ENCODE data around the gene RYR1. TPM values are rescaled to one million over a fixed set of nuclear protein-coding genes. Genes with fewer than 3 reads are reported as not detected.

The RYR1 gene
- total and polyA plus RNA-seq, 10 of the 15 experiments (the other 5 are each of a cell fraction or from before 2014, with no cell fraction given), result under 0.01 to 0.32 (median 0.07) TPM; not detected in 1

GRCh38 chr19:38577826-38578225 lies 144.3 kb downstream of the RYR1 start:
- no peak overlapping the region for H3K4me2 ChIP-seq (ENCODE audit: control insufficient read depth, insufficient read depth)
- ATAC-seq (no peak), DNase-seq (ENCODE audit: low read depth, low spot score) (no peak), FAIRE-seq (no peak)
- no peaks in the 10 kb centered on the region; a peak in 1 of 4 replicates for H3K27me3 ChIP-seq (replicated peaks in 1 of 2; ENCODE audit: control insufficient read depth in 2 of 2, insufficient read depth in 2 of 2, low read length in 1 of 2)
- in situ Hi-C loops (cut with MboI), result no loop called here
- no peak overlapping the region for H2AFZ ChIP-seq (ENCODE audit: control insufficient read depth, low read depth, low read length)
- H3K36me3 ChIP-seq (ENCODE audit: control insufficient read depth in 2 of 2, insufficient read depth in 2 of 2, low read length in 1 of 2), result no peaks in the 10 kb centered on the region
- no peak overlapping the region for H3K27ac ChIP-seq (ENCODE audit: control insufficient read depth, insufficient read depth)
- ChIA-PET CTCF (interaction anchor here (1.7 kb wide), 1 partner anchor 57 kb away, joined by 4 read pairs; no protein-coding TSS in a partner anchor), RAD21 (ENCODE audit: unreplicated experiment) (interaction anchor here (0.6 kb wide), 1 partner anchor 175 kb away, joined by 3 read pairs; the partner anchor contains the start of gene FAM98C), POLR2A (no interaction called here), SMC1A (ENCODE audit: uncharacterized antibody, unreplicated experiment) (interaction anchor here (1.6 kb wide), 1 partner anchor 8 kb away, joined by 3 read pairs; no protein-coding TSS in a partner anchor)
- H3K79me2 ChIP-seq (ENCODE audit: control insufficient read depth, insufficient read depth, low read length), result no peaks in the 10 kb centered on the region
- no peak overlapping the region for H3K4me3 ChIP-seq
- no TSS peak for BruUV-seq (replicated peaks)
- no peaks in the 10 kb centered on the region for H3K4me1 ChIP-seq (ENCODE audit: control insufficient read depth, insufficient read depth, low read length)
- intact Hi-C loops (cut with micrococcal nuclease; ENCODE audit: unreplicated experiment), result no loop called here
- 70% methylated on average over 11 of the region's 11 CpGs for WGBS (ENCODE audit: insufficient coverage, insufficient replicate concordance, low lambda C conversion rate, missing lambda C conversion rate)
- TF ChIP-seq, protein P1, sequence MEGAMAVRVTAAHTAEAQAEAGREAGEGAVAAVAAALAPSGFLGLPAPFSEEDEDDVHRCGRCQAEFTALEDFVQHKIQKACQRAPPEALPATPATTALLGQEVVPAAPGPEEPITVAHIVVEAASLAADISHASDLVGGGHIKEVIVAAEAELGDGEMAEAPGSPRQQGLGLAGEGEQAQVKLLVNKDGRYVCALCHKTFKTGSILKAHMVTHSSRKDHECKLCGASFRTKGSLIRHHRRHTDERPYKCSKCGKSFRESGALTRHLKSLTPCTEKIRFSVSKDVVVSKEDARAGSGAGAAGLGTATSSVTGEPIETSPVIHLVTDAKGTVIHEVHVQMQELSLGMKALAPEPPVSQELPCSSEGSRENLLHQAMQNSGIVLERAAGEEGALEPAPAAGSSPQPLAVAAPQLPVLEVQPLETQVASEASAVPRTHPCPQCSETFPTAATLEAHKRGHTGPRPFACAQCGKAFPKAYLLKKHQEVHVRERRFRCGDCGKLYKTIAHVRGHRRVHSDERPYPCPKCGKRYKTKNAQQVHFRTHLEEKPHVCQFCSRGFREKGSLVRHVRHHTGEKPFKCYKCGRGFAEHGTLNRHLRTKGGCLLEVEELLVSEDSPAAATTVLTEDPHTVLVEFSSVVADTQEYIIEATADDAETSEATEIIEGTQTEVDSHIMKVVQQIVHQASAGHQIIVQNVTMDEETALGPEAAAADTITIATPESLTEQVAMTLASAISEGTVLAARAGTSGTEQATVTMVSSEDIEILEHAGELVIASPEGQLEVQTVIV (IDR thresholded peaks at IDR 0.05; ENCODE audit: borderline replicate concordance, partially characterized antibody), result no peak
- TF ChIP-seq YBX1 (IDR thresholded peaks at IDR 0.05) (no peak), KAT2A (conservative IDR thresholded peaks at IDR 0.05; ENCODE audit: control insufficient read depth, low read depth, low read length) (no peak), NR2C2 (IDR thresholded peaks at IDR 0.05; ENCODE audit: borderline replicate concordance, control insufficient read depth, insufficient read length, low read depth) (no peak), ESRRA (IDR thresholded peaks at IDR 0.05; ENCODE audit: low read length) (no peak), GATAD2B (conservative IDR thresholded peaks at IDR 0.05; ENCODE audit: low read depth) (no peak), HDAC2 (IDR thresholded peaks at IDR 0.05) (no peak), ZNF24 (IDR thresholded peaks at IDR 0.05) (no peak), LARP7 (IDR thresholded peaks at IDR 0.05) (no peak), YY1 (IDR thresholded peaks at IDR 0.05; ENCODE audit: low read depth, low read length) (no peak), JUND (IDR thresholded peaks at IDR 0.05; ENCODE audit: low read depth, low read length) (no peak), BCL11A (IDR thresholded peaks at IDR 0.05; ENCODE audit: low read depth, low read length) (no peak), CBX3 (IDR thresholded peaks at IDR 0.05; ENCODE audit: borderline replicate concordance, low read depth) (no peak), SMAD1 (IDR thresholded peaks at IDR 0.05; ENCODE audit: low read depth, partially characterized antibody) (no peak), SUZ12 (IDR thresholded peaks at IDR 0.05; ENCODE audit: unreplicated experiment) (no peak), ZZZ3 (IDR thresholded peaks at IDR 0.05; ENCODE audit: control insufficient read depth, insufficient read length, low read depth) (no peak)
- TF ChIP-seq, protein P2, sequence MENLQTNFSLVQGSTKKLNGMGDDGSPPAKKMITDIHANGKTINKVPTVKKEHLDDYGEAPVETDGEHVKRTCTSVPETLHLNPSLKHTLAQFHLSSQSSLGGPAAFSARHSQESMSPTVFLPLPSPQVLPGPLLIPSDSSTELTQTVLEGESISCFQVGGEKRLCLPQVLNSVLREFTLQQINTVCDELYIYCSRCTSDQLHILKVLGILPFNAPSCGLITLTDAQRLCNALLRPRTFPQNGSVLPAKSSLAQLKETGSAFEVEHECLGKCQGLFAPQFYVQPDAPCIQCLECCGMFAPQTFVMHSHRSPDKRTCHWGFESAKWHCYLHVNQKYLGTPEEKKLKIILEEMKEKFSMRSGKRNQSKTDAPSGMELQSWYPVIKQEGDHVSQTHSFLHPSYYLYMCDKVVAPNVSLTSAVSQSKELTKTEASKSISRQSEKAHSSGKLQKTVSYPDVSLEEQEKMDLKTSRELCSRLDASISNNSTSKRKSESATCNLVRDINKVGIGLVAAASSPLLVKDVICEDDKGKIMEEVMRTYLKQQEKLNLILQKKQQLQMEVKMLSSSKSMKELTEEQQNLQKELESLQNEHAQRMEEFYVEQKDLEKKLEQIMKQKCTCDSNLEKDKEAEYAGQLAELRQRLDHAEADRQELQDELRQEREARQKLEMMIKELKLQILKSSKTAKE (IDR thresholded peaks at IDR 0.05; ENCODE audit: low read depth, poor library complexity, severe bottlenecking), result no peak
- no peaks in the 10 kb centered on the region for H4K20me1 ChIP-seq (ENCODE audit: control insufficient read depth, insufficient read depth)
- H3K9me3 ChIP-seq (replicated peaks; ENCODE audit: control insufficient read depth, insufficient read depth, low read length), result no peaks in the 10 kb centered on the region
- no peak overlapping the region for H3K9ac ChIP-seq (ENCODE audit: control insufficient read depth, insufficient read depth, low read length)
